HG03354 (cell line): Measurements from ENCODE around the gene DNAAF9.

Source experiments
- ATAC-seq: cut with Tn5 transposase; IDR thresholded peaks from one replicate; pipeline ENCODE4 v1.9.1; 2021; ENCODE audit warnings: mild to moderate bottlenecking; ENCODE audit not compliant: unreplicated experiment, poor library complexity, severe bottlenecking

Gene DNAAF9

GRCh38 chr20:3380228-3381070 is 27.0 kb downstream of the DNAAF9 start:
- ATAC-seq = no peak

- ATAC-seq = no peak
Measured at GRCh38 chr20:3378138-3378537, 29.3 kb downstream of the DNAAF9 start.

- no peak for ATAC-seq
Measured at GRCh38 chr20:3377644-3378043, 29.8 kb downstream of the DNAAF9 start.

GRCh38 chr20:3374296-3374695 is 33.2 kb downstream of the DNAAF9 start:
- ATAC-seq = no peak

GRCh38 chr20:3371754-3372153 is 35.7 kb downstream of the DNAAF9 start:
- ATAC-seq = no peak

GRCh38 chr20:3367089-3367488 is 40.4 kb downstream of the DNAAF9 start:
- no peak for ATAC-seq

DNA sequence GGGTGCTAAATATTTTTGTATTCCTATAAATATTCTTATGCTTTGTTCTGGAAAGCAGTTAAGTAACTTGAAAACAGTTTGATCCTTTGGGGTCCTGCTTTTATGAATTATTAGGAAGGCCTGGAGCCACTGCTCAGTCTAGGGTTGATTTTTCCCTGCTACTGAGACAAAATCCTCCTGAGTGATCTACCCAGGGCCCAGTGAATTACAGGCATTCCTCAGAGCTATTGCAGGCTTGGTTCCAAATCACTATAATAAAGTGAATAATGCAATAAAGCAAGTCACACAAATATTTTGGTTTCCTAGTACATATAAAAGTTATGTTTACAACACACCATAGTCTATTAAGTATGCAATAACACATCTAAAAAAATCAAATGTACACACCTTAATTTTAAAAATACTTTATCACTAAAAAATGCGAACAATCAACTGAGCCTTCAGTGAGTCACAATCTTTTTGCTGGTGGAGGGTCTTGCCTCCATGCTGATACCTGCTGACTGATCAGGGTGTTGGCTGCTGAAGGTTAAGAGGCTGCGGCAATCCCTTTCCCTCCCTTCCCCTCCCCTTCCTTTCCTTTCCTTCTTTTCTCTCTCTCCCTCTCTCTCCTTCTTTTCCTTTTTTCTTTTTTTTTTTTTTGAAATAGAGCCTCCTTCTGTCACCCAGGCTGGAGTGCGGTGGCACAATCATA is 43.0 kb downstream of the DNAAF9 start:
- no peak for ATAC-seq

DNA sequence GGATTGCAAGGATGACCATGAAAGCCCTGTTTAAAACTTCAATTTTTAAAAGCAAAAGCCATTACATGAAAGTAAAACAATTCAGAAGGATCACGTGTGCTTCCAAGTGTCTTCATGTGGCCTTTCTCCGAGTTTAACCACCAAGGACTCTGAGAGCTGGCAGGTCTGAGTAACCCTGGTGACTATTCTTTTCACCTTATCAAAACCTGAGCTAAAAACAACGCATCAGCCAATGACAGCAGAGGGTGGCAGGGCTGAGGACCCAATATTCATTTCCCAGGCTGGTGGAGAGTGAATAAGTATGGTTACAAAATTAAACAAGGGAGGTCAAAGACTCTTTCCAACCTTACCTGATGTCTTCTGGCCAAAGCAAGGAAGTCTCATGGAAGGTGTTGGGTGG is 46.7 kb downstream of the DNAAF9 start:
- no peak for ATAC-seq

- no peak for ATAC-seq
Measured at GRCh38 chr20:3358676-3359340, 48.7 kb downstream of the DNAAF9 start.
